ENCODE results near the gene ARHGEF10L. TPM values are rescaled to one million over a fixed set of nuclear protein-coding genes. Genes with fewer than 3 reads are reported as not detected.

ARHGEF10L gene
- total RNA-seq, 1 experiment from 2014 or later: 3.8 TPM

Other genes starting within 250 kb of the ARHGEF10L start
- not detected in 2 replicates for gene PADI4, start 231.5 kb upstream of the ARHGEF10L start, total RNA-seq (2014; rRNA removed; shearing (Covaris generic))
- not detected in 2 replicates for gene PADI6, start 167.5 kb upstream of the ARHGEF10L start, total RNA-seq (2014; rRNA removed; shearing (Covaris generic))
- 72.6 and 75.0 TPM in 2 replicates for gene RCC2, start 100.0 kb upstream of the ARHGEF10L start, total RNA-seq (2014; rRNA removed; shearing (Covaris generic))
- not detected in 2 replicates for gene ACTL8, start 215.6 kb downstream of the ARHGEF10L start, total RNA-seq (2014; rRNA removed; shearing (Covaris generic))

All from NCI-H460 (cell line).